ENCODE measurements around the gene STIP1.

Gene STIP1

GRCh38 chr11:64209563-64209843, 23.5 kb downstream of the STIP1 start:
- in situ Hi-C loops (cut with HindIII; ENCODE audit: low sequenced_read_pairs) = no loop called here
- no peak overlapping the region for H3K4me3 ChIP-seq (ENCODE audit: low read depth, low read length)
- TF ChIP-seq, protein P1, sequence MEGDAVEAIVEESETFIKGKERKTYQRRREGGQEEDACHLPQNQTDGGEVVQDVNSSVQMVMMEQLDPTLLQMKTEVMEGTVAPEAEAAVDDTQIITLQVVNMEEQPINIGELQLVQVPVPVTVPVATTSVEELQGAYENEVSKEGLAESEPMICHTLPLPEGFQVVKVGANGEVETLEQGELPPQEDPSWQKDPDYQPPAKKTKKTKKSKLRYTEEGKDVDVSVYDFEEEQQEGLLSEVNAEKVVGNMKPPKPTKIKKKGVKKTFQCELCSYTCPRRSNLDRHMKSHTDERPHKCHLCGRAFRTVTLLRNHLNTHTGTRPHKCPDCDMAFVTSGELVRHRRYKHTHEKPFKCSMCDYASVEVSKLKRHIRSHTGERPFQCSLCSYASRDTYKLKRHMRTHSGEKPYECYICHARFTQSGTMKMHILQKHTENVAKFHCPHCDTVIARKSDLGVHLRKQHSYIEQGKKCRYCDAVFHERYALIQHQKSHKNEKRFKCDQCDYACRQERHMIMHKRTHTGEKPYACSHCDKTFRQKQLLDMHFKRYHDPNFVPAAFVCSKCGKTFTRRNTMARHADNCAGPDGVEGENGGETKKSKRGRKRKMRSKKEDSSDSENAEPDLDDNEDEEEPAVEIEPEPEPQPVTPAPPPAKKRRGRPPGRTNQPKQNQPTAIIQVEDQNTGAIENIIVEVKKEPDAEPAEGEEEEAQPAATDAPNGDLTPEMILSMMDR (IDR thresholded peaks at IDR 0.05; ENCODE audit: low read depth, low read length) = no peak
- DNase-seq (ENCODE audit: low read depth, low spot score) = no peak

DNA sequence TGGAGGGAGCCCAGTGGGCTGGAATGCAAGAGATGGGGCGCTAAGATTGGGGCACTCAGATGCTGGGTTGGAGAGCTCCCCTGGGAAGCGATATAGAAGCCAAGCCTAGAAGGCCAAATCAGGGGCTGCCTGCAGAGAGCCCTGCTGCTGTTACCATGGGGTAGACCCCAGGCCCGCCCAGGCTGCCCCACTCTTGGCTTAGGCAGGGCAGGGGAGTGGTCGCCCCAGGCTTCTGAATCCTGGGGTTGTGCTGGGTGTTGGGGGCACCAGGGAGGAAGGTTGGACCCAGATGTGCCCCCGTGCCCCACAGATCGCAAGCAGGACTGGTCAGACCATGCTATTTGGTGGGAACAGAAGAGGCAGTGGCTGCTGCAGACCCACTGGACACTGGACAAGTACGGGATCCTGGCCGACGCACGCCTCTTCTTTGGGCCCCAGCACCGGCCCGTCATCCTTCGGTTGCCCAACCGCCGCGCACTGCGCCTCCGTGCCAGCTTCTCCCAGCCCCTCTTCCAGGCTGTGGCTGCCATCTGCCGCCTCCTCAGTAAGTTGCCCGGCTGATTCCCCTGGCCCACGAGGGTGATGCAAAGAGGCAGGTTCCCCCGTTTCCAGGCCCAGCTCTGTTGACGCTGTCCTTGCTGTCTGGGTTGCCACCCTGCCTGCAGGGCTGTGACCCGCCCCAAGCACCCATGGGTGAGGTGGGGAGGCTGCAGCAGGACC, 24.5 kb downstream of the STIP1 start:
- no peak for DNase-seq (ENCODE audit: low read depth, low spot score)
- no peak overlapping the region for H3K4me3 ChIP-seq (ENCODE audit: low read depth, low read length)
- in situ Hi-C loops (cut with HindIII; ENCODE audit: low sequenced_read_pairs) = no loop called here
- TF ChIP-seq, protein P1 (IDR thresholded peaks at IDR 0.05; ENCODE audit: low read depth, low read length) = no peak

DNA sequence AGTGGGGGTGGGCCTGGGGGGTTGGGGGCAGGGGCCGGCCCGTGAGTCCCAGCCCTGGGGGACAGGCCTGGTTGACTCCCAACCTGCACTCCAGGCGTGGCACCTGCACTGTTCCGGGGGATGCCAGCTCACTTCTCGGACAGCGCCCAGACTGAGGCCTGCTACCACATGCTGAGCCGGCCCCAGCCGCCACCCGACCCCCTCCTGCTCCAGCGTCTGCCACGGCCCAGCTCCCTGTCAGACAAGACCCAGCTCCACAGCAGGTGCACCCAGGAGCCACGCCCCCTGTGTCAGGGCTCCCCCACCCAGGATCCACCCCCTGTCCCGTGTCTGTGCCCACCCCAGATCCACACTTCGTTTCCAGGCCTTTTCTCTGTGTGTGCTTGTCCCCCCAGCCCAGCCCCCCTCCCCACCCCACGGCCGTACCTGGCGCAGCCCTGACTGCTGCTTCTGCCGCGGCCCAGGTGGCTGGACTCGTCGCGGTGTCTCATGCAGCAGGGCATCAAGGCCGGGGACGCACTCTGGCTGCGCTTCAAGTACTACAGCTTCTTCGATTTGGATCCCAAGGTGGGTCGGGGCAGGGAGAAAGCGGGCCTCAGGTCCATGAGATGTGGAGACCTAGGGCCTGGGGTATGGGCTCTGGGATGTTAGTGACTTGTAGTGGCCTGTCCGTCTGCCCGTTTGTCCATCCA, 25.4 kb downstream of the STIP1 start:
- TF ChIP-seq, protein P1 (IDR thresholded peaks at IDR 0.05; ENCODE audit: low read depth, low read length) = no peak
- DNase-seq (ENCODE audit: low read depth, low spot score) = no peak
- in situ Hi-C loops (cut with HindIII; ENCODE audit: low sequenced_read_pairs) = no loop called here
- H3K4me3 ChIP-seq (ENCODE audit: low read depth, low read length) = no peak overlapping the region

GRCh38 chr11:64216879-64217278, 30.9 kb downstream of the STIP1 start:
- in situ Hi-C loops (cut with HindIII; ENCODE audit: low sequenced_read_pairs) = no loop called here
- no peak for DNase-seq (ENCODE audit: low read depth, low spot score)
- no peak overlapping the region for H3K4me3 ChIP-seq (ENCODE audit: low read depth, low read length)
- TF ChIP-seq, protein P1 (IDR thresholded peaks at IDR 0.05; ENCODE audit: low read depth, low read length) = no peak

GRCh38 chr11:64218628-64219353, 32.8 kb downstream of the STIP1 start:
- TF ChIP-seq, protein P1 (IDR thresholded peaks at IDR 0.05; ENCODE audit: low read depth, low read length) = no peak
- no peak for DNase-seq (ENCODE audit: low read depth, low spot score)
- no peak overlapping the region for H3K4me3 ChIP-seq (ENCODE audit: low read depth, low read length)
- in situ Hi-C loops (cut with HindIII; ENCODE audit: low sequenced_read_pairs) = no loop called here

DNA sequence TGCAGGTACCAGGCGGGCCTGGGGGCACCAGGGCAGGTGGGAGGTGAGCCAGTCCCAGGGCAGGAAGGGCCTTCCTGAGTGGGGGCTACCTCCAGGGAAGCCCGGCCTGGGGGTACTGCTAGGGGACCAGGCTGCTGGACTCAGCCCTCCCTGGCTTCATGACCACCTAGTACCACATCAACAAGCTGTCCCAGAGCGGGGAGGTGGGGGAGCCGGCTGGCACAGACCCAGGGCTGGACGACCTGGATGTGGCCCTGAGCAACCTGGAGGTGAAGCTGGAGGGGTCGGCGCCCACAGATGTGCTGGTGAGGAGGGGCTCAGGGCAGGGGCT, 33.3 kb downstream of the STIP1 start:
- TF ChIP-seq, protein P1 (IDR thresholded peaks at IDR 0.05; ENCODE audit: low read depth, low read length) = no peak
- no peak overlapping the region for H3K4me3 ChIP-seq (ENCODE audit: low read depth, low read length)
- in situ Hi-C loops (cut with HindIII; ENCODE audit: low sequenced_read_pairs) = no loop called here
- no peak for DNase-seq (ENCODE audit: low read depth, low spot score)

Data from astrocyte of the spinal cord (primary cell).